Upper lobe of left lung (tissue), 4 donors: Measurements from ENCODE around the gene BLM.

Experiments used
- CTCF ChIP-seq, 6 experiments: fragments of 450-650 bp in 4 of 6; fragments of 200-600 bp in 2 of 6; sonication (generic) in 2 of 6; IDR thresholded peaks; one replicate each; pipeline ENCODE4 v1.5.1; 2016 to 2019; ENCODE audit warnings: antibody characterized with exemption in 6 of 6
- POLR2A ChIP-seq, 4 donors: fragments of 450-650 bp; IDR thresholded peaks; one replicate each; pipeline ENCODE4 v1.5.1; 2016 to 2017; ENCODE audit warnings: antibody characterized with exemption in 4 of 4, mild to moderate bottlenecking in 2 of 4
- POLR2AphosphoS5 ChIP-seq, 2 donors: sonication (generic); formaldehyde crosslinking; IDR thresholded peaks; one replicate each; pipeline ENCODE4 v1.5.1; 2017; ENCODE audit warnings: antibody characterized with exemption in 2 of 2

- TF ChIP-seq POLR2A (IDR thresholded peaks at IDR 0.05), result no peak
- no peak for TF ChIP-seq CTCF (IDR thresholded peaks at IDR 0.05)
- no peak for TF ChIP-seq POLR2AphosphoS5 (IDR thresholded peaks at IDR 0.05)
Measured at GRCh38 chr15:90840954-90841353, 123.8 kb downstream of the BLM start.
